ENCODE results near the gene RBFOX2.

RBFOX2 gene

DNA sequence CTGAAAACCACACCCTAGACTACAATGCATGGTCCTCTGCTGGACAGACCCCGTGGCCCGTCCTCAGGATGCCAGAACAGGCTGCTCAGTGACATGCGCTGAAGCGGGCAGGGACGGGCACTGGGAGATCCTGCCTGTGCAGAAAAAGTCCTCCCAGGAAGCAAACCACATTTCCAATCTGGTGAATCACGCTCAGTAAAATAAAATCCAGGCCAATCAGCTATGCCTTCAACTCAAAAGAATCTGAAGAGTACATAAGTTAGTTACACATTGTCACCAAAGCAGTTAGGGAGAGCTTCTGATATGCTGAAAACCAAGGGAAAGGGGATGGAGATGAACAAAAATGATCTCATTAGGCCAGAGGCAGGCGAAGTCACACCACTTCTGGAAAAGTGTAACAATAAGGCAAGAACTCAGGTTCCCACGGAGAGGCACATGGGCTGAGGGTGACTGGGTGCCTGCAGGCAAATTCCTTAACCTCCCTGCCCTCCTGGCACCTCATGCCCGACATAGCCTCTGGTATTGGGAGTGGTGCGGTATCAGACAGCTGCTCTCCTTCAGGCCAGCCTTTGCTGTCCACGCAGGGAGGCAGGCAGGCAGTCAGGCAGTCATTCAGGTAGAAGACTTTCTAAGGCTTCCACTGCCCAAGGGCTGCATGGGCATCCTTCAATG lies 244.5 kb downstream of the RBFOX2 start:
- DNase-seq (ENCODE audit: low read depth, low spot score) = no peak

GRCh38 chr22:35782504-35782903 lies 246.1 kb downstream of the RBFOX2 start:
- no peak for DNase-seq (ENCODE audit: low read depth, low spot score)

GRCh38 chr22:35781898-35782297 lies 246.7 kb downstream of the RBFOX2 start:
- DNase-seq (ENCODE audit: low read depth, low spot score) = no peak

DNA sequence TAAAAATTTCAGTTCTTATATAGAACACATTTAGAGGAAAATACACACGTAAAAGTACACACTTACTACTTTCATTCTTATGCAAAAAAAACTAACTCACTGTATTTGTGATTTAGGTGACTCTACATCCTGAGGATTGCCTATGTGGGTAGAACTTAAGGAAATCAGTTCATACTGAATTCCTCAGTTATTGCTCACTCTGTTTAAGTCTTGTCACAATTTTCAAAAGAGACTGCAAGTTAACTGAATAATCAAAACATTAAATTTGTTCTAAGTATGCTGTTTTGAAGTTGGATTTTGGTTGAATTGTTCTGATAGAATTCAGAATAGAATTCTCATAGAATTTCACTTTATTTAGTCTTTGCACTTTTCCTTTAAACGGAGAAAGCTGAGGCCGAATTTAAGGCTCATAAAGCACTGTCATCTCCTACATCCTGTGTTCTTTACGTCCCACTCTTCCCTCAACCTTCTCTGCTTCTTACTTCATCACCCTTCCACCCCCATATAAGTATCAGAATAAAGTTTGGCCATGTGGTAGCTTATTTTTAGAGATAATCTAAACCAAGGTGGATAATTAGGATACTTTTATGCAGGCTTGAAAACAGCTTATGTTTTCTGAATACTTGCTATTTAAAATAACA lies 251.2 kb downstream of the RBFOX2 start:
- no peak for DNase-seq (ENCODE audit: low read depth, low spot score)

DNA sequence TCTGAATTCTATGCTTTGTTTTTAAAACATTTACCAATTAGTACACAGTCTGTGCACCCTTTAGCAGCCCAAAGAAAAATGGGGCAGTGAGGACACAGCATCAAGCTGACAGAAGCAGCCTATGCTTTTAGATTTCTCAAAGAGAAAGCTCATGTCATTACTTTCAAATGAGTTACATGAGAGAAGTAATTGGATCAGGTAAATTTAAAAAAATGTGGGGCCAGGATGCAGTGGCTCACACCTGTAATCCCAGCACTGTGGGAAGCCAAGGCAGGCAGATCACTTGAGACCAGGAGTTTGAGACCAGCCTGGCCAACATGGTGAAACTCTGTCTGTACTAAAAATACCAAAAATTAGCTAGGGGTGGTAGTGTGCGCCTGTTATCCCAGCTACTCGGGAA lies 253.3 kb downstream of the RBFOX2 start:
- DNase-seq (ENCODE audit: low read depth, low spot score) = no peak

GRCh38 chr22:35769974-35770373 lies 258.6 kb downstream of the RBFOX2 start:
- no peak for DNase-seq (ENCODE audit: low read depth, low spot score)

- no peak for DNase-seq (ENCODE audit: low read depth, low spot score)
Observed at GRCh38 chr22:35766654-35767580, 261.7 kb downstream of the RBFOX2 start.

- DNase-seq (ENCODE audit: low read depth, low spot score) = no peak
Observed at GRCh38 chr22:35761037-35761436, 267.6 kb downstream of the RBFOX2 start.

- DNase-seq (ENCODE audit: low read depth, low spot score) = no peak
Observed at GRCh38 chr22:35758394-35758793, 270.2 kb downstream of the RBFOX2 start.

DNA sequence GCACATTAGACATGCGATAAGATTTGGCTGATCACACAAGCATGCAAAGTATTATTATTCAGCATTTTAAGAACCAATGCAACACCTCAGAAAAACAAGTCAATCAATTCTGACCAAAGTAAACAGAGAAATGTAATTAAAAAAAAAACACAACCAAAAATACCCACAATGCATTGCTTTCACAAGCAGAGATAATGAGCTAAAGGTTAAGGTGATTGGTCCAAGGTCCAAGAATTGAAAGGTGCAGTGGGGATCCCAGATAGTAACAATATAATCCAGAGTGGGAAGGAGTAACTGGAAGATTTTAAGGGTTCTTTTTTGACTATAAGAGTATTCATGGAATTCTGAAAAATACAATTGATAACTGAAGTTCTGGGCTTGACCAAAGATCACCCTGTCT lies 271.9 kb downstream of the RBFOX2 start:
- DNase-seq (ENCODE audit: low read depth, low spot score) = no peak

GRCh38 chr22:35754761-35755160 lies 273.9 kb downstream of the RBFOX2 start:
- no peak for DNase-seq (ENCODE audit: low read depth, low spot score)

GRCh38 chr22:35752863-35753189 lies 275.8 kb downstream of the RBFOX2 start:
- DNase-seq (ENCODE audit: low read depth, low spot score) = no peak

DNA sequence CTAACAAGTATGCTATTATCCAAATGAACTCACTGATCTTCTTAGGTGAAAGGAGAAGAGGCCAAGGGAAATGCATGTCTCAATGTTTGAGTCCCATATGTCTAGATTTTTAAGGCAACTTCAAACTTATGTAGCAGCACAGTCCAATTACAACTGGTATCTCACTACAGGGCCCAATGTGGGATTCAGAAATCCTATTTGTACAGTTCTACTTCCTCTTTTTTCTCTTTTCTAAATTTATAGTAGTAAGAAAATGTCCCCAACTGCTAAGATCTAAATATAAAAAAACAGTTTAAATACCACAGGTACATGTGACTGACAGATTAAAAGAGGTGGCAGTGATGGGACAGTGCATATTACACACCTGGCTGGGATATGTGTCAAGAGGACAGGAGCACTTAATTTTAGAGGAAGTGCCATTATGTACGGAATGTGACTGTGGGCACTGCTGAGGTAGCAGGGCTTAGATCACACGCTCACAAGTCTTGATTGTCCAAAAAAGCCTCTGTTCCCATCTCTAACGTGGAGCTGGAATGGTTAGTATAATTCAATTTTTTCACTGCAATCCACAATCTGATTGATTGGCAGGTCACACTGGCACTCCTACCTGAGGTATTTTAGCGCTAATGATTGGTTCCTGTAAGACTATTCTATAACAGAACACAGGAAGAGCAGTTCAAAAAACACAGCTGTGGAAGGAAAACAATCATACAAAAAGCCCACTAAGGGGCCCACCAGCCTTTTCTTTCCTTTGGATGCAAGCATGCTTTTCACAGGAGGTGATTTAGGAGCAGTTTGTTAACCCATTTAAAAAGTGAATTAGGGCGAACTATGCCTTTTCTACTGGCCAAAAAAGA lies 276.4 kb downstream of the RBFOX2 start:
- no peak for DNase-seq (ENCODE audit: low read depth, low spot score)

DNA sequence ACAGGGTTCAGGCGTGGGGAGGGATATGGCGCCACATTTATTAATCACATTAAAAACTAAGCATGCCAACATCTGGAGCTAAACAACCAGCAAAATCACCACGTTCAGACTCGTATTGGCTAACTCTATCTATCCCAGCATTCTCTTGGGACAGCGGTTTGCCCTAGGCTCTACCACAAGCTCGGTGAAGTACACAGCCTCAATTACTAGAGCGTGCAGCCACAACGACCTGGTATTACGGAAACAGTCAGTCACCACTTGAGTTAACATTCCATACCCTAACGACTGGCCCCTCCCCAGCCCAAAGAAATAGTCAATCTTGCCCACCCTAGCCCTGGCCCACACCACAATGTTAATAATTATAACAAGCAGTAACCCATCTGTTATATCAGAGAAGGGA lies 278.8 kb downstream of the RBFOX2 start:
- DNase-seq (ENCODE audit: low read depth, low spot score) = no peak

DNA sequence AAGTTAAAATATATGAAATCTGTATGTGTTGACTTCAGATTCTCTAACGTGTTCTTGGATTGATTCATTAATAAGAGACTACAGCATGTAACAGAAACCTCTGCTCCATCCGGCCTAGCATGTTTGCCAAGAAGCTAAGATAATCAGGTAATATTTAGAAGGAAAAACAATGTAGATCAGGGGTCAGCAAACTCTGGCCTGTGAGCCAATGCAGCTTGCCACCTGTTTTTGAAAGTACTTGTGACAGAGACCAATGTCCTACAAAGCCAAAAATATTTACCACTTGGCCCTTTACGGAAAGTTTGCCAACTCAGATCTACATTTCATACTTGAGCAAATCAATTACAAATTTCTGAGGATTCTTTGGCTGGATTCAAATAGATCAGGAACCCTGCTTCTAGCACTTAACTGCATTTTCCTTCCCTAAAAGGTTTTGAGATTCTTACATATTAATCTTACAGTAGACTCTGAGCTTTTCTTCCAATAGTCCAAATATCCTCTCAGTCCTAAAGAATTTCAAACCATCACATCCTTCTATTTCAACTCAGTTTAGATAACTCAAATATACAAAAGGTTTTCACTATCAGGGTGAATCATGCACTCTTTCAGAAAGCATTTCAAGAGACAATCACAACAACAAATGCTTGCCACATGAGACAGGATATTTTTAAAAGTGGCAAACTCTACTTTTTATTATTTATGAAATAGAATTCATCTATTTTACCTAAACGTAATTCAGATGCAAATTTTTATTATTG lies 281.5 kb downstream of the RBFOX2 start:
- DNase-seq (ENCODE audit: low read depth, low spot score) = no peak

- DNase-seq (ENCODE audit: low read depth, low spot score) = no peak
Observed at GRCh38 chr22:35746248-35746647, 282.4 kb downstream of the RBFOX2 start.

DNA sequence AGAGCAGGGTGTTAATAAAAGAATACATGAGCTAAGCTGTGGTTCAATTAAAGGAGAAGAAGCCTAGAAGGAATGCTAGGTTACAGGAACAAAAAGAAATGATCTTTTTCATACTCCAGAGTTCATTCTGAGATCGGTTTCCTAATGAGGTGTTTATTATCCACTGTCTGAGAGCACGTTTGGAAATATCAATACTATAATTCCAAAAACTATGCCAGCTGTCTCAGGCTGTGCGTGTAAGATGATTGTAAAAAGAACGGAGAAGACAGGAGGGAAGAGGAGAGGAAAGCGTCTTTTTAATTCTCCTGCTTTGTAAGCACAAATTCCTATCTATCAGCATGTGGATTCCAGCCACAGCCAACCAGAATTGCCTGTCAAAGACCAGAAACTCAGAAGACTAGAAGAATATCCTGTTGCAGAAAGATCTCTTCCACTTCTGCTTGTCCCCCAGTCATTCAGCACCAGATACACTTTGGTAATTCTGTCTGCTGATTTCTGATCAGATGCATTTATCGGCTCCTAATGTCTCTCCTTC lies 285.2 kb downstream of the RBFOX2 start:
- DNase-seq (ENCODE audit: low read depth, low spot score) = no peak

DNA sequence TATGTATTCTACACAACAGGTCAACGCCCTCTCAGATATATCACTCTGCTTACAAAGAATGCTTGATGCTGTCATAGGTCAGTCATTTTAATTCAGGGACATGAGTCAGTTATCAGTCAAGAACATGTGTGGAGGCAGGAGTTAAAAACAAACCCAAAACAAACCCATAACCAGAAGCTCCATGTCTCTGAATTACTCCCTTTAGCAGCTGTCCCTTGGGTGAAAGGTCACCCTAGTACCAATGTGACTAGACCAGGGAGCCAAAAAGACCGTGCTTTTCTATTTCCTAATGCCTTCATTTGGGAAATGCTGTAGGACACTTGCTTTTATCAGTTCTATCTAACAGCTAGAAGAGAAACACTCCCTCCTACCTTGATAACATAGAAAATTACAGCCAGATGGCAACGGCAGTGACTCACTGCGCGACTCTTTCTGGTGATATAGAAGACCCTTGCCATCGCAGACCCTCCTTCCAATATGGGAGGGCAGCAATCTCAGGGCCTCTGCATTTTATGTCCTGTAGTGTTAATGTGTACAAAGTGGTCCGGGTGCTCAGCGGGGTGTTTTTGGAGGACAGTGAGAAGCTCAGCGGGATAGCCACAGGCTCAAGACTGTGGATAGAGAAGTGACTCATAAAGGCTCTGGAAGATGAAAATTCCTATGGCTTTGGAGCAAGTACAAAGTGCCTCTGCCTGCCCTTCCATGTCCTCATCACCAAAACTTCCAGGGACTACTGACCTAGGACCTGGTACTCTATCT lies 286.1 kb downstream of the RBFOX2 start:
- DNase-seq (ENCODE audit: low read depth, low spot score) = no peak

DNA sequence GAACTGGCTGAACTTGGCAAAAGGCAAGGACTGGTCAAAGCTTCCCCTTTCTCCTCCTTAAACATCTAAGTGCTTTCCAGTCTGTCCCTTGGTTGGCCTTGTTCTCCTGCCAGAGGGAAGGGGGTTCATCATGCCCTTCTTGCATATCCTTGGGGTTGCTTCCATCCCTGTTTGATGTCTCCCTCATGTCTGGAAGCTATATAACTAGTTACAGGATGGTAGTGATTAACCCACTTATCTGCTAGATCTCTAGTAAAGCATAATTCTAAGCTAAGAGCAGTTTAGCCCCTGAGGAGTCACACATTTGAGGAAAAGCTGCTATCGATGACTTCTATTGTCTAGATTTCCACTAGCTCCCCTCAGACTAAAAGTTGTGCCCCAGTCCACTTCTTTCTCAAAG lies 288.0 kb downstream of the RBFOX2 start:
- no peak for DNase-seq (ENCODE audit: low read depth, low spot score)

GRCh38 chr22:35739931-35740380 lies 288.7 kb downstream of the RBFOX2 start:
- DNase-seq (ENCODE audit: low read depth, low spot score) = no peak
